ENCODE results near the gene ASB2. TPM values are rescaled to one million over a fixed set of nuclear protein-coding genes. Genes with fewer than 3 reads are reported as not detected.

ASB2 gene
- total RNA-seq, 1 experiment from 2014 or later, result not detected

DNA sequence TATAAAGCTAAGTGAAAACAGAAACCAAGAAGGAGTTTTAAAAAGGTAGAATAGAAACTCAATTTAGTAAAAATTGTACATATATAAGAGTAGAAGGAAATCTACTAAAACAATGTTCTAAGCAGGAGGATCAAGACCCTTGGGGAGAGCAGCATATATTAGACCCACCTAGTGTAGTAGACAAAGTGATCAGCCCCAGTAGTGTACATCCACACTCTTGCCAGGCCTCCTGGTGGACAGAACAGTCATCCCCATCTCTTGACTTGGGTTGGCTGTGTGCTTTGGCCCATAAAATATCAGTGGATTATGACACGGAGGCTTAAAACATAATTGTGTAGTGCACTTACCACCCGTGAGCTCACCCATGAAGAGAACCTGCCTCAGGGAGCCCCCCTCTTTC, 38.9 kb upstream of the ASB2 start:
- H3K27me3 ChIP-seq (ENCODE audit: insufficient read depth, low read length), result no peaks in the 10 kb centered on the region
- TF ChIP-seq CBX3 (IDR thresholded peaks at IDR 0.05; ENCODE audit: low read depth) (no peak), SIN3A (IDR thresholded peaks at IDR 0.05; ENCODE audit: low read depth) (no peak), EGR1 (IDR thresholded peaks at IDR 0.05; ENCODE audit: low read depth) (no peak), JUND (IDR thresholded peaks at IDR 0.05) (no peak)
- TF ChIP-seq, protein P1, sequence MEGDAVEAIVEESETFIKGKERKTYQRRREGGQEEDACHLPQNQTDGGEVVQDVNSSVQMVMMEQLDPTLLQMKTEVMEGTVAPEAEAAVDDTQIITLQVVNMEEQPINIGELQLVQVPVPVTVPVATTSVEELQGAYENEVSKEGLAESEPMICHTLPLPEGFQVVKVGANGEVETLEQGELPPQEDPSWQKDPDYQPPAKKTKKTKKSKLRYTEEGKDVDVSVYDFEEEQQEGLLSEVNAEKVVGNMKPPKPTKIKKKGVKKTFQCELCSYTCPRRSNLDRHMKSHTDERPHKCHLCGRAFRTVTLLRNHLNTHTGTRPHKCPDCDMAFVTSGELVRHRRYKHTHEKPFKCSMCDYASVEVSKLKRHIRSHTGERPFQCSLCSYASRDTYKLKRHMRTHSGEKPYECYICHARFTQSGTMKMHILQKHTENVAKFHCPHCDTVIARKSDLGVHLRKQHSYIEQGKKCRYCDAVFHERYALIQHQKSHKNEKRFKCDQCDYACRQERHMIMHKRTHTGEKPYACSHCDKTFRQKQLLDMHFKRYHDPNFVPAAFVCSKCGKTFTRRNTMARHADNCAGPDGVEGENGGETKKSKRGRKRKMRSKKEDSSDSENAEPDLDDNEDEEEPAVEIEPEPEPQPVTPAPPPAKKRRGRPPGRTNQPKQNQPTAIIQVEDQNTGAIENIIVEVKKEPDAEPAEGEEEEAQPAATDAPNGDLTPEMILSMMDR (IDR thresholded peaks at IDR 0.05 in 2 of 3, conservative IDR thresholded peaks at IDR 0.05 in 1 of 3; ENCODE audit: borderline replicate concordance in 1 of 3, insufficient read depth in 1 of 3, low read depth in 2 of 3, low read length in 2 of 3), result peak in 2 of 3 experiments; percentile 12 to 27; a peak in 2 of 6 replicates
- DNase-seq (ENCODE audit: low read depth, low spot score) (no peak), ATAC-seq (peak; percentile 57; the same call in 1 of the 2 replicates)
- CTCF ChIA-PET, result interaction anchor here (0.9 kb wide), 1 partner anchor 78 kb away, joined by 3 read pairs; no protein-coding TSS in a partner anchor
- H3K27ac ChIP-seq (ENCODE audit: low read depth, low read length), result no peak overlapping the region
- H3K9me2 ChIP-seq (ENCODE audit: insufficient read depth), result no peaks in the 10 kb centered on the region
- intact Hi-C loops (cut with micrococcal nuclease), result no loop called here
- no peaks in the 10 kb centered on the region for H4K20me1 ChIP-seq (ENCODE audit: insufficient read depth)
- H3K79me2 ChIP-seq (ENCODE audit: insufficient read depth, low read length), result no peaks in the 10 kb centered on the region
- no TSS peak for BruUV-seq (replicated peaks)
- RAD21 ChIA-PET (ENCODE audit: low non-redundant PET in 1 of 2, low total read pairs in 2 of 2, uncharacterized antibody in 2 of 2, unreplicated experiment in 2 of 2), result no interaction called here
- no peak overlapping the region for H3K9ac ChIP-seq (ENCODE audit: low read length)
- POLR2A ChIA-PET, result no interaction called here
- H3K36me3 ChIP-seq (ENCODE audit: control insufficient read depth in 1 of 2, insufficient read depth in 2 of 2, low read length in 2 of 2), result no peaks in the 10 kb centered on the region
- H3K4me3 ChIP-seq (replicated peaks in 1 of 2; ENCODE audit: low read depth in 1 of 2, low read length in 2 of 2), result no peak overlapping the region
- peaks cover 8 to 18% of the 10 kb centered on the region in 2 experiments; a peak in 2 of 4 replicates for H3K4me1 ChIP-seq (ENCODE audit: control insufficient read depth in 1 of 2, insufficient read depth in 2 of 2, low read length in 2 of 2)
- no peak overlapping the region for H2AFZ ChIP-seq (ENCODE audit: low read depth, low read length, poor library complexity, severe bottlenecking)
- no peak overlapping the region for H3K4me2 ChIP-seq (ENCODE audit: low read length)
- H3K9me3 ChIP-seq (ENCODE audit: control insufficient read depth in 1 of 2, insufficient read depth in 1 of 2, low read depth in 1 of 2, low read length in 2 of 2), result no peaks in the 10 kb centered on the region

DNA sequence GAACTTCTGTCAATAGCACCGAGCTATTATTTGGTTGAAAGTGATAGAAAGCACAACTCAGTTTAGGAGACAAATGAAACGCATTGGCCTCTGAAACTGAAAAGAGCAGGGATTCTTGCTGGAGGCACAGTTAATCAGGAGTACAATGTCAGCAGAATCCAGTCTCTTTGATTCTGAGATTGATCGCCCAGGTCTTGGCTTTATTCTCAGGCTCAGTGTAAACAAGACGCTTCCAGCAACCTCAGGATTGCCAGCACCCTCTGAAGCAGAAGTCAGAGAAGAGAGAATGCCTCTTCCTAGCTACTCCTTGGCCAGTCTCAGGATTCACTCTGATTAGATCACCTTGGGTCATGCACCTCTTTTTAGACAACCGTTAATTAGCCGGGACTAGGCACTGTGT, 38.0 kb upstream of the ASB2 start:
- Histone ChIP-seq H3K4me3 (replicated peaks in 1 of 2; ENCODE audit: low read depth in 1 of 2, low read length in 2 of 2) (no peak overlapping the region), H2AFZ (ENCODE audit: low read depth, low read length, poor library complexity, severe bottlenecking) (no peak overlapping the region), H4K20me1 (ENCODE audit: insufficient read depth) (no peaks in the 10 kb centered on the region), H3K4me1 (ENCODE audit: control insufficient read depth in 1 of 2, insufficient read depth in 2 of 2, low read length in 2 of 2) (peaks cover 6 to 16% of the 10 kb centered on the region in 2 experiments; a peak in 2 of 4 replicates), H3K9ac (ENCODE audit: low read length) (no peak overlapping the region), H3K9me2 (ENCODE audit: insufficient read depth) (no peaks in the 10 kb centered on the region), H3K36me3 (ENCODE audit: control insufficient read depth in 1 of 2, insufficient read depth in 2 of 2, low read length in 2 of 2) (no peaks in the 10 kb centered on the region), H3K27me3 (ENCODE audit: insufficient read depth, low read length) (no peaks in the 10 kb centered on the region), H3K27ac (ENCODE audit: low read depth, low read length) (no peak overlapping the region), H3K9me3 (ENCODE audit: control insufficient read depth in 1 of 2, insufficient read depth in 1 of 2, low read depth in 1 of 2, low read length in 2 of 2) (no peaks in the 10 kb centered on the region), H3K4me2 (ENCODE audit: low read length) (no peak overlapping the region), H3K79me2 (ENCODE audit: insufficient read depth, low read length) (no peaks in the 10 kb centered on the region)
- intact Hi-C loops (cut with micrococcal nuclease), result no loop called here
- TF ChIP-seq, protein P2, sequence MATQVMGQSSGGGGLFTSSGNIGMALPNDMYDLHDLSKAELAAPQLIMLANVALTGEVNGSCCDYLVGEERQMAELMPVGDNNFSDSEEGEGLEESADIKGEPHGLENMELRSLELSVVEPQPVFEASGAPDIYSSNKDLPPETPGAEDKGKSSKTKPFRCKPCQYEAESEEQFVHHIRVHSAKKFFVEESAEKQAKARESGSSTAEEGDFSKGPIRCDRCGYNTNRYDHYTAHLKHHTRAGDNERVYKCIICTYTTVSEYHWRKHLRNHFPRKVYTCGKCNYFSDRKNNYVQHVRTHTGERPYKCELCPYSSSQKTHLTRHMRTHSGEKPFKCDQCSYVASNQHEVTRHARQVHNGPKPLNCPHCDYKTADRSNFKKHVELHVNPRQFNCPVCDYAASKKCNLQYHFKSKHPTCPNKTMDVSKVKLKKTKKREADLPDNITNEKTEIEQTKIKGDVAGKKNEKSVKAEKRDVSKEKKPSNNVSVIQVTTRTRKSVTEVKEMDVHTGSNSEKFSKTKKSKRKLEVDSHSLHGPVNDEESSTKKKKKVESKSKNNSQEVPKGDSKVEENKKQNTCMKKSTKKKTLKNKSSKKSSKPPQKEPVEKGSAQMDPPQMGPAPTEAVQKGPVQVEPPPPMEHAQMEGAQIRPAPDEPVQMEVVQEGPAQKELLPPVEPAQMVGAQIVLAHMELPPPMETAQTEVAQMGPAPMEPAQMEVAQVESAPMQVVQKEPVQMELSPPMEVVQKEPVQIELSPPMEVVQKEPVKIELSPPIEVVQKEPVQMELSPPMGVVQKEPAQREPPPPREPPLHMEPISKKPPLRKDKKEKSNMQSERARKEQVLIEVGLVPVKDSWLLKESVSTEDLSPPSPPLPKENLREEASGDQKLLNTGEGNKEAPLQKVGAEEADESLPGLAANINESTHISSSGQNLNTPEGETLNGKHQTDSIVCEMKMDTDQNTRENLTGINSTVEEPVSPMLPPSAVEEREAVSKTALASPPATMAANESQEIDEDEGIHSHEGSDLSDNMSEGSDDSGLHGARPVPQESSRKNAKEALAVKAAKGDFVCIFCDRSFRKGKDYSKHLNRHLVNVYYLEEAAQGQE (IDR thresholded peaks at IDR 0.05; ENCODE audit: low read depth), result no peak
- TF ChIP-seq, protein P1 (IDR thresholded peaks at IDR 0.05 in 2 of 3, conservative IDR thresholded peaks at IDR 0.05 in 1 of 3; ENCODE audit: borderline replicate concordance in 1 of 3, insufficient read depth in 1 of 3, low read depth in 2 of 3, low read length in 2 of 3), result no peak
- TF ChIP-seq CEBPB (IDR thresholded peaks at IDR 0.05; ENCODE audit: low read depth) (no peak), EGR1 (IDR thresholded peaks at IDR 0.05; ENCODE audit: low read depth) (no peak), SRF (IDR thresholded peaks at IDR 0.05; ENCODE audit: low read depth) (no peak), RAD21 (IDR thresholded peaks at IDR 0.05; ENCODE audit: low read depth) (no peak), YY1 (IDR thresholded peaks at IDR 0.05; ENCODE audit: extremely low read depth, insufficient replicate concordance, low read depth, low read length) (no peak)
- DNase-seq (ENCODE audit: low read depth, low spot score), result no peak
- ATAC-seq, result no peak
- ChIA-PET CTCF (interaction anchor here (0.9 kb wide), 1 partner anchor 78 kb away, joined by 3 read pairs; no protein-coding TSS in a partner anchor), POLR2A (interaction anchor here (0.8 kb wide), 1 partner anchor 74 kb away, joined by 3 read pairs; no protein-coding TSS in a partner anchor), RAD21 (ENCODE audit: low non-redundant PET in 1 of 2, low total read pairs in 2 of 2, uncharacterized antibody in 2 of 2, unreplicated experiment in 2 of 2) (interaction anchor here in 1 of 2 experiments (0.6 kb wide), 1 partner anchor 161 kb away, joined by 3 read pairs; no protein-coding TSS in a partner anchor)
- no TSS peak for BruUV-seq (replicated peaks)

All from HCT116 (cell line).